ENCODE data around the gene MRPL41.
A peak's percentile ranks its signal among the peaks of the same experiment; 100 is the strongest.
"Not testable (repeated sequence)": the region's sequence is repeated elsewhere in the genome, so short reads cannot be mapped to it uniquely, and the experiment has no call there.

The MRPL41 gene

DNA sequence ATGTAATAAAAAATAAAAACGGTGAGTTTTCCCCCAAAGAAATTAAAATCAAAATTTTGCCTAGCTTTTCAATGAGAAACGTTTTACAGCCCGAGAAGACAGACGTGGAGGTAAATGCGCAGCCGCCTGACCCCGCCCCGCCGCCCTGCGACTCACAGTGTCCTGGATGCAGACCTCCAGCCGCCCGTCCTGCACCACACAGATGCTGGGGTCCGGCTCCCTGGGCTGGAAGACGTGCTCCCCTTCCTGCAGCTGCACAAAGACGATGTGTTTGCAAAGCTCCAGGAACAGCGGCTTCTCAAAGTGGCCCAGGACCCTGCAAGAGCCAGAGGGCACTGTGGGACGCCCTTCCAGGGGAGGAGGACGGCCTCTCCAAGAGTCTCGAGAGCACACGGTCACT is 9.2 kb upstream of the MRPL41 start:
- WGBS (ENCODE audit: insufficient coverage, insufficient read length), result no CpG with 5 or more reads among the region's 20 CpGs
- no peaks in the 10 kb centered on the region for H3K36me3 ChIP-seq (ENCODE audit: control insufficient read depth, insufficient read depth, low read length)
- no peak overlapping the region for H3K27ac ChIP-seq (ENCODE audit: low read length)
- no peaks in the 10 kb centered on the region for H3K27me3 ChIP-seq (ENCODE audit: control insufficient read depth, insufficient read depth, low read length)
- no peaks in the 10 kb centered on the region for H3K9me3 ChIP-seq (ENCODE audit: control insufficient read depth, insufficient read depth, low read length)
- H3K4me1 ChIP-seq (ENCODE audit: control insufficient read depth, insufficient read depth, low read length), result no peaks in the 10 kb centered on the region
- no peak overlapping the region for H3K4me3 ChIP-seq (ENCODE audit: low read length)
- no peak for DNase-seq (ENCODE audit: low read depth, low spot score)

DNA sequence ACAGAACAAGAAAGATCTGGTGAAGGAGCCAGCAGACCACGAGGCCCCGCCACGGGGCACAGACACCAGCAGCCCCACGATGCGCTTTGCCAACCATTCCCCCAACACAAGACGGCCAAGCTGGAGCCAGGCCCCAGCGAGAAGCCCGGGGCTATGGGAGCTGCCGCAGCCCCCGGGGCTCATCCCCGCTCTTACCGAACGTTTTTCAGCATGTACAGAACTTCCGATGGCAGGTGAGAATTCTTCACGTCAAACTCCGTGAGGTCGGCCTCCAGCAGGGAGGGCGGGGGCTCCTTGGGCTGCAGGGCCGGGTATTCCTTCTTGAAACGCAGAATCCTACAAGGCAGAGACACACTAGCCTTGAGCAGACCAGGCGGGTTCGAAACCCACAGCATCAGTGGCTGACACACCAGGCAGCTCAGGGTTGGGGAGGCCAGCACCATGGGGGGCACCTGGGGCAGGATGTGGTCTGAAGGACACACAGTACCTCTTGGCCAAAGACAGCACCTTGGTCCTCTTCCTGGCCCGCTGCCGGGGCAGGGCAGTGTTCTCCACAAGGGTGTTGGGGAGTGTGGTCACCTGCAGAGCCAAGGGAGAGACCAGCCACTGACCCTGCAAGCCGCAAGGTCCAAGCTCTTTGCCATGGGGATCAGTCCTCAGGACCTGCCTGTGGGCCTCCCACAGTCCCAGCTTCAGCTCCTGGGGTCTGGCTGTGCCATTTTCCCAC is 8.3 kb upstream of the MRPL41 start:
- no peaks in the 10 kb centered on the region for H3K9me3 ChIP-seq (ENCODE audit: control insufficient read depth, insufficient read depth, low read length)
- no peak overlapping the region for H3K4me3 ChIP-seq (ENCODE audit: low read length)
- no peaks in the 10 kb centered on the region for H3K36me3 ChIP-seq (ENCODE audit: control insufficient read depth, insufficient read depth, low read length)
- H3K27ac ChIP-seq (ENCODE audit: low read length), result no peak overlapping the region
- H3K27me3 ChIP-seq (ENCODE audit: control insufficient read depth, insufficient read depth, low read length), result no peaks in the 10 kb centered on the region
- WGBS (ENCODE audit: insufficient coverage, insufficient read length), result no CpG with 5 or more reads among the region's 25 CpGs
- H3K4me1 ChIP-seq (ENCODE audit: control insufficient read depth, insufficient read depth, low read length), result no peaks in the 10 kb centered on the region
- DNase-seq (ENCODE audit: low read depth, low spot score), result no peak

- H3K9me3 ChIP-seq (ENCODE audit: control insufficient read depth, insufficient read depth, low read length), result no peaks in the 10 kb centered on the region
- no peak overlapping the region for H3K4me3 ChIP-seq (ENCODE audit: low read length)
- H3K36me3 ChIP-seq (ENCODE audit: control insufficient read depth, insufficient read depth, low read length), result no peaks in the 10 kb centered on the region
- no peaks in the 10 kb centered on the region for H3K27me3 ChIP-seq (ENCODE audit: control insufficient read depth, insufficient read depth, low read length)
- H3K4me1 ChIP-seq (ENCODE audit: control insufficient read depth, insufficient read depth, low read length), result no peaks in the 10 kb centered on the region
- DNase-seq (ENCODE audit: low read depth, low spot score), result no peak
- WGBS (ENCODE audit: insufficient coverage, insufficient read length), result no CpG with 5 or more reads among the region's 12 CpGs
- H3K27ac ChIP-seq (ENCODE audit: low read length), result no peak overlapping the region
Observed at GRCh38 chr9:137544176-137544760, 7.4 kb upstream of the MRPL41 start.

DNA sequence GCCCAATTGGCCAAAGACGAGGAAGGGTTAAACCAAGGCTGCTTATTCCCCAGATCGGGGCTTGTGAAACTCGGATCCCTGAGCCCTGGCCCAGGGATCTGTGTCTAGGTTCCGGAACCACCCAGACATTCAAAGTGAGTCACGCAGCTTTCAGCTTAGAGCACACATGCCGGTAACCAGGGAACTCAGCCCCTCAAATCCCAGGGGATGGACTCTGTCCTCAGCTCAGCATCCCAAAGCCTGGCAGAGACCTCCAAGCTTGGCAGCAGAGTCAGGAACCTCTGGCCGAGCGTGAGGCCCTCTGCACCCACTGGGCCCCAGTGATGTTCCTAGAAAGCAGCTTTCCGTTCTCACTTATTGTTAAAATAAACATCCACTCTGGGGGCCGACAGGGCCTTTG is 6.6 kb upstream of the MRPL41 start:
- WGBS (ENCODE audit: insufficient coverage, insufficient read length), result no CpG with 5 or more reads among the region's 10 CpGs
- no peaks in the 10 kb centered on the region for H3K36me3 ChIP-seq (ENCODE audit: control insufficient read depth, insufficient read depth, low read length)
- no peak for DNase-seq (ENCODE audit: low read depth, low spot score)
- H3K27me3 ChIP-seq (ENCODE audit: control insufficient read depth, insufficient read depth, low read length), result no peaks in the 10 kb centered on the region
- no peak overlapping the region for H3K4me3 ChIP-seq (ENCODE audit: low read length)
- H3K4me1 ChIP-seq (ENCODE audit: control insufficient read depth, insufficient read depth, low read length), result no peaks in the 10 kb centered on the region
- no peak overlapping the region for H3K27ac ChIP-seq (ENCODE audit: low read length)
- no peaks in the 10 kb centered on the region for H3K9me3 ChIP-seq (ENCODE audit: control insufficient read depth, insufficient read depth, low read length)

DNA sequence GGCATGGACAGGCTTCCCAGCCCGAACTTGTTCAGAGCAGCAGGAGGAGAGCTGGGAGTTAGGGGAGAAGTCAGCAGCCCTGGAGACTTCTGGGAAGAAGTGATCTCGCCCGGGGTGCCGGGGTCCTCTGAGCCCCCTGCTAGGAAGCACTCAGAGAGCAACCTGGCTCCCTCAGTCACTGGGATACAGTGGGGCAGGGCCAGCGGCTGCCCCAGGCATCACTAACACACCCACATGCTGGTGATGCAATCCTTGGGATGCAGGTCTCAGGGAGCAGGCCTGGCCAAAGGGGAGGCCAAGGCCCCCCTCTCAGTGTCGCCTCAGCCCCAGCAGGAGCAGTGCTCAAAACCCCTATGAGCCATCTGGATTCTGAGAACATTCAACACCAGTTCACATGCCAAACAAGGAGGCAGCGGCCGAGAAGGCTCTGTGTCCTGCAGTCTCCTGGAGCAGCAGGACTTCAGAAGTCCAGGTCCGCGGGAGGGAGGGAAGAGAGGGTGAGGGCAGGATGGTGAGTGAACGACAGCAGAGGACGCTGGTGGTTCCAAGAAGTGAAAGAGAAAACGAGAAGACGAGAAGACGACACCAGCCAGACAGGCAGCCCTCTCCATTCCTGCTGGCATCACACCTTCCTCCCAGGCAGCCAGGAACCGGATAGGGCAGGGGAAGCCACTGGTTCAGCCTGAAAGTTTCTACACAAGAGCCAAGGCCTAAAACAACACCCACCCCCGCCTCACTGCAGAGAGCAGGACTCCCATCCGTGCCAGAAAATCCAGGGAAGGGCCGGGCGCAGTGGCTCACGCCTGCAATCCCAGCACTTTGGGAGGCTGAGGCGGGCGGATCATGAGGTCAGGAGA is 3.8 kb upstream of the MRPL41 start:
- no peak for DNase-seq (ENCODE audit: low read depth, low spot score)
- Histone ChIP-seq H3K9me3 (ENCODE audit: control insufficient read depth, insufficient read depth, low read length) (no peaks in the 10 kb centered on the region), H3K27me3 (ENCODE audit: control insufficient read depth, insufficient read depth, low read length) (no peaks in the 10 kb centered on the region), H3K4me3 (ENCODE audit: low read length) (no peak overlapping the region), H3K36me3 (ENCODE audit: control insufficient read depth, insufficient read depth, low read length) (no peaks in the 10 kb centered on the region), H3K27ac (ENCODE audit: low read length) (no peak overlapping the region), H3K4me1 (ENCODE audit: control insufficient read depth, insufficient read depth, low read length) (no peaks in the 10 kb centered on the region)
- no CpG with 5 or more reads among the region's 23 CpGs for WGBS (ENCODE audit: insufficient coverage, insufficient read length)

DNA sequence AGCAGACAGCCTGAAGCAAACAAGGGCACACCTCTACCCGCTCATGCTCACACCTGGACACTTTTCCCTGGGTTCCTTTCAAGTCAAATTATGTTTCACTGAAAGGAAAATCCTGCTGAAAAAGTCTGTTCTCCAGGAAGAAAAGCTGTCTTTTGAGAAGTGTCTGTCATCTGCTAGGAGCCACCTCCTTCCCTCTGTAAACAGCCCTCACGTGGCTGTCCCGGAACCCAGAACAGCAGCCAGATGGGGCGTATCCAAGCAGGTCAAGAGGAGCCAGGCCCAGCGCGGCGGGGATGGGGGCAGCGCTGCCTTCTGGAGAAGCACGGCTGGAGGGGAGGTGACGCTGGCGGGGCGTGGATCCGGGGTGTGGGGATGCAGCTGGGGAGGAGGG is 1.5 kb upstream of the MRPL41 start, which contains the start of gene PNPLA7:
Gene PNPLA7, minus strand, starts transcription at position 172 of the 391 bp plus-strand sequence. CDS start 205 bp downstream, outside the sequence.
- no peak within 1 kb of the TSS for H3K27ac ChIP-seq (ENCODE audit: low read length)

DNA sequence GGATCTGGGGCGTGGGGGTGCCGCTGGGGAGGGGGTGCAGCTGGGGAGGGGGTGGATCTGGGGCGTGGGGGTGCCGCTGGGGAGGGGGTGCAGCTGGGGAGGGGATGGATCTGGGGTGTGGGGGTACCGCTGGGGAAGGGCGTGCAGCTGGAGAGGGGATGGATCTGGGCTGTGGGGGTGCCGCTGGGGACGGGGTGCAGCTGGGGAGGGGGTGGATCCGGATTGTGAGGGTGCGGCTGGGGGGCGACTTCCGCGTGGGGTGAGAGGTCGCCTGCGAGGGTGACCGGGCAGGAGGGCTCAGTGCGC is 768 bp upstream of the MRPL41 start:
- not testable (repeated sequence) for DNase-seq (ENCODE audit: low read depth, low spot score); H3K27ac ChIP-seq (ENCODE audit: low read length); H3K9me3 ChIP-seq (ENCODE audit: control insufficient read depth, insufficient read depth, low read length); H3K4me1 ChIP-seq (ENCODE audit: control insufficient read depth, insufficient read depth, low read length); H3K27me3 ChIP-seq (ENCODE audit: control insufficient read depth, insufficient read depth, low read length); H3K36me3 ChIP-seq (ENCODE audit: control insufficient read depth, insufficient read depth, low read length)
- WGBS (ENCODE audit: insufficient coverage, insufficient read length), result no CpG with 5 or more reads among the region's 17 CpGs
- peak overlapping the region; percentile 45; the same call in 1 of the 2 replicates for H3K4me3 ChIP-seq (ENCODE audit: low read length)

More for the DNA sequence above, 1.5 kb upstream of the MRPL41 start, which contains the start of gene PNPLA7:
- DNase-seq (ENCODE audit: low read depth, low spot score), result peak; percentile 33
- no peaks in the 10 kb centered on the region for H3K27me3 ChIP-seq (ENCODE audit: control insufficient read depth, insufficient read depth, low read length)
- H3K36me3 ChIP-seq (ENCODE audit: control insufficient read depth, insufficient read depth, low read length), result peaks cover 2% of the 10 kb centered on the region; the same call in 1 of the 2 replicates
- no peaks in the 10 kb centered on the region for H3K9me3 ChIP-seq (ENCODE audit: control insufficient read depth, insufficient read depth, low read length)
- no CpG with 5 or more reads among the region's 13 CpGs for WGBS (ENCODE audit: insufficient coverage, insufficient read length)
- no peaks in the 10 kb centered on the region for H3K4me1 ChIP-seq (ENCODE audit: control insufficient read depth, insufficient read depth, low read length)
- H3K4me3 ChIP-seq (ENCODE audit: low read length), result peak within 1 kb of the TSS; percentile 45; the same call in 1 of the 2 replicates

GRCh38 chr9:137552022-137552768 is 516 bp downstream of the MRPL41 start:
- DNase-seq (ENCODE audit: low read depth, low spot score), result no peak
- Histone ChIP-seq H3K27me3 (ENCODE audit: control insufficient read depth, insufficient read depth, low read length) (no peaks in the 10 kb centered on the region), H3K27ac (ENCODE audit: low read length) (no peak overlapping the region), H3K4me1 (ENCODE audit: control insufficient read depth, insufficient read depth, low read length) (no peaks in the 10 kb centered on the region), H3K36me3 (ENCODE audit: control insufficient read depth, insufficient read depth, low read length) (peaks cover 14% of the 10 kb centered on the region; the same call in 1 of the 2 replicates), H3K9me3 (ENCODE audit: control insufficient read depth, insufficient read depth, low read length) (no peaks in the 10 kb centered on the region), H3K4me3 (ENCODE audit: low read length) (peak overlapping the region; percentile 72)
- no CpG with 5 or more reads among the region's 58 CpGs for WGBS (ENCODE audit: insufficient coverage, insufficient read length)

DNA sequence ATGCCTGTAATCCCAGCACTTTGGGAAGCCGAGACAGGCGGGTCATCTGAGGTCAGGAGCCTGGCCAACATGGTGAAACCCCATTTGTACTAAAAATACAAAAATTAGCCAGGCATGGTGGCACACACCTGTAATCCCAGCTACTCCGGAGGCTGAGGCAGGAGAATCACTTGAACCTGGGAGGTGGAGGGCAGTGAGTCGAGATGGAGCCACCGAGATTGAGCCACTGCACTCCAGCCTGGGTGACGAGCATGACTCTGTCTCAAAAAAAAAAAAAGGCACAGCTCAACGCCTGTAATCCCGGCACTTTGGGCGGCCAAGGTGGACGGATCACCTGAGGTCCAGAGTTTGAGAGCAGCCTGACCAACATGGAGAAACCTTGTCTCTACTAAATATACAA is 2.0 kb downstream of the MRPL41 start:
- not testable (repeated sequence) for H3K27me3 ChIP-seq (ENCODE audit: control insufficient read depth, insufficient read depth, low read length); H3K27ac ChIP-seq (ENCODE audit: low read length); H3K4me1 ChIP-seq (ENCODE audit: control insufficient read depth, insufficient read depth, low read length); H3K9me3 ChIP-seq (ENCODE audit: control insufficient read depth, insufficient read depth, low read length); H3K4me3 ChIP-seq (ENCODE audit: low read length); DNase-seq (ENCODE audit: low read depth, low spot score)
- no CpG with 5 or more reads among the region's 10 CpGs for WGBS (ENCODE audit: insufficient coverage, insufficient read length)
- peaks cover 19% of the 10 kb centered on the region; the same call in 1 of the 2 replicates for H3K36me3 ChIP-seq (ENCODE audit: control insufficient read depth, insufficient read depth, low read length)

DNA sequence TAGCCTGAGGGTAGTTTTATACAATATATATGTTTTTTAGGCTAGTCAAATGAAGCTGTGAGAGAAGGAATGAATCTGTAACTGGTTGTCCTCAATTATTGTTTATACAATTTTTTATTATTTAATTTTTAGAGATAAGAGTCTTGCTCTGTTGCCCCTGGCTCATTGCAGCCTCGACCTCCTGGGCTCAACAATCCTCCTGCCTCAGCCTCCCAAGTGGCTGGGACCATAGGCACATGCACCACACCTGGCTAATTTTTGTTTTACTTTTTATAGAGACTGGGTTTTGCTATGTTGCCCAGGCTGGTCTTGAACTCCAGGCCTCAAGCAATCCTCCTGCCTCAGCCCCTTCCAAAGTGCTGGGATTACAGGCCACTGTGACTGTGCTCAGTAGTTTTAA is 2.7 kb downstream of the MRPL41 start:
- no CpG with 5 or more reads among the region's 1 CpG for WGBS (ENCODE audit: insufficient coverage, insufficient read length)
- no peak for DNase-seq (ENCODE audit: low read depth, low spot score)
- no peaks in the 10 kb centered on the region for H3K9me3 ChIP-seq (ENCODE audit: control insufficient read depth, insufficient read depth, low read length)
- H3K27me3 ChIP-seq (ENCODE audit: control insufficient read depth, insufficient read depth, low read length), result no peaks in the 10 kb centered on the region
- H3K4me1 ChIP-seq (ENCODE audit: control insufficient read depth, insufficient read depth, low read length), result no peaks in the 10 kb centered on the region
- no peak overlapping the region for H3K27ac ChIP-seq (ENCODE audit: low read length)
- H3K36me3 ChIP-seq (ENCODE audit: control insufficient read depth, insufficient read depth, low read length), result peaks cover 19% of the 10 kb centered on the region; the same call in 1 of the 2 replicates
- no peak overlapping the region for H3K4me3 ChIP-seq (ENCODE audit: low read length)

Data from iPS DF 6.9 (cell line).